HG03066 (cell line): ENCODE data around the gene MSS51.
A peak's percentile ranks its signal among the peaks of the same experiment; 100 is the strongest.
"Not testable (repeated sequence)": the region's sequence is repeated elsewhere in the genome, so short reads cannot be mapped to it uniquely, and the experiment has no call there.

Experiments used
- ATAC-seq: cut with Tn5 transposase; IDR thresholded peaks from one replicate; pipeline ENCODE4 v1.9.1; 2021; ENCODE audit warnings: low read depth; ENCODE audit not compliant: unreplicated experiment

Gene MSS51

DNA sequence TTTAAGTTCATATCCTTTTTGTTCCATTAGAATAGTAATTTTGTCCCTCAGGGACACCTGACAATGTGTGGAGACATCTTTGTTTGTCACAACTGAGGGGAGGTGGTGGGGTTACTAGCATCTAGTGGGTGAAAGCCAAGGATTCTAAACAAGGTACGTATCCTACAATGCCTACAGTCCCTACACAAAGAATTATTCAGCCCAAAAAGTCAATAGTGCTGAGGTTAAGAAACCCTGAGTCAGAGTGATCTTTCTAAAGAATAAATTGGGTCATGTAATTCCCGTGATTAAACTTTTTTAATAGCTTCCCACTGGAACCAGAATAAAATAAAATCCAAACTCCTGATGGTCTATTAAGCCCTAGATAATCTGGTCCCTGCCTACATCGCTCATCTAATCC lies 16.8 kb downstream of the MSS51 start:
- no peak for ATAC-seq

DNA sequence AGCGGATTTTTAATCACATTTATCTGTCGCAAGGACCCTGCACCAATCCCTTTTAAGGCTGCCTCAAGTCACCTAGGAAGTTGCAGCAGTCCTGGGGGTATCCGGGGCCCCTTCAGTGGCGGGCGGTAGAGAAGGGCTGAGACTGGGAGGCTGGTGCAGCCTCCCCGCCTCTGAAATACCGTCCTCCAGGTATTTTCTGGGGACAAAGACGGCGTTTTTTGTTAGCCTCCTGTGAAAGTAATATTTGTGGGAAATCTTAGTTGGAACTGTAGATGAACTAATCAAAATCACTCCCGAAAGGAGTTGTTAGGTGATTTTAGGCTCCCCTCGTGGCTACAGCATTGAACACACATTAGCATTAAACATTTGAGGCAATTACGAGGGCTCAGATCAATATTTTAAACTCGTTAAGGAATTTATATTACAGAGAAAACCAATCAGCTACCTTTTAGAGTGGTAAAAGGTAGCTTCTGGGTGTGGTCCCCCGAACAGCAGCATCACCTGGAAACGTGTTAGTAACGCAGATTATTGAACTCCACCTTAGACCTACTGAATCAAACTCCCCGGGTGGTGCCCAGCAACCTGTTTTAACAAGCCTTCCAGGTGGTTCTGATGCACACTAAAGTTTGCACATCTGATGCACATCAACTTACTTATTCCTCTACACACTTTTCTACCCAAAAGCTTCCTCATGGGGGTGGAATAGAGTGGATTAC lies 19.0 kb downstream of the MSS51 start:
- ATAC-seq = peak; percentile 23

DNA sequence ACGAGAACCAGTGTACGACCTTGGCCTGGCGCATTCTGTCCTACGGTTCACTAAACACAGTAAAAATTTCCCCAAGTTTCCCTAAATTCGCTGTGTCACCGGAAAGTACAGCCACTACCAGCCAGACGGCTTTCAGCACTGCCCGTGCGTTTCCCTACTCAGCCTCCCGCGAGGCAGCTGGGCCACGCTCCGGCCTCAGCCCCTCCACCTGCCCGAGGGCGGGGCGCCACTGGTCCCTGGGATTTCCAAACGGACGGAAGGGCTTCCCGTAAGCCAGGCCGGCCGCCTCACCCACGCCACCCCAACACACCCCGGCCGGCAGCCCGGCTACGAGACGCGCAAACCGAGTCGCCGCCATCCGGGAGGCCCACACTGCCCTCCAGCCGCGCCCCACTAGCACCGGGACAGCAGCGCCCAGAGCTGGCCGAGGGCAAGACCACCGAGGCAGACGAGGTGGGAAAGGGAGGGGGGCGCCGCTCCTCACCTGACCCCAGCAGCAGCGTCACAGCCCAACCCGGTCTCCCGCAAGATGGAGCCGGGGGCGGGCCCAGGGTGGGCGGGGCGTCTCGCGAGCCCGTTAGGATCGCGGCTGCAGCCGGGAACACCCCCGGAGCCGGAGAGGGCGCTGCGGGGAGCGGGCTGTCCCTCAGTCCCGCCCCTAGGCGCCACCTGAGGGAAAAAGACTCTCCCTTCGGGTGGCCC lies 19.7 kb downstream of the MSS51 start, which contains the start of gene ANXA7:
Gene ANXA7 (minus strand): TSS at position 531 of the 702 bp plus-strand sequence. CDS start 13,202 bp downstream, outside the sequence.
- peak; percentile 90 for ATAC-seq

DNA sequence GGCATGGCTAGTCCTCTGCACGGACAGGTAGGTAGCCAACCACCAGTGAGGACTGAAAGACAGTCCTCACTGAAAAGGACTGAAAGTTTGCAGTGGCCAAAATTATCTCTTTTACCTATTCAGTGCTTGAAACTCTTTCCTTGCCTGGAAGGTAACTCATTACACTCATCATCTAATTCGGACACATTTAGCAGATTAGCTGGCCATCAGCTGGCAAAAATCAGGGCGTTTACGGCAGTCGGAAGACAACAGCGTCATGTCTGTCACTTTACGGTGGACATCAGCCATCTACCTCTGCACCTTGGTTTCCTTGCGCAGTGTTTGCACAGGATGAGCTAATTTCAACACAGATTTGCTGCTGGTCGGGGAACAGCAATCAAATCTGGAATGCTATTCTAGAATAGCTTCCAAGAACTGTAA lies 20.2 kb downstream of the MSS51 start:
- ATAC-seq = peak; percentile 33

DNA sequence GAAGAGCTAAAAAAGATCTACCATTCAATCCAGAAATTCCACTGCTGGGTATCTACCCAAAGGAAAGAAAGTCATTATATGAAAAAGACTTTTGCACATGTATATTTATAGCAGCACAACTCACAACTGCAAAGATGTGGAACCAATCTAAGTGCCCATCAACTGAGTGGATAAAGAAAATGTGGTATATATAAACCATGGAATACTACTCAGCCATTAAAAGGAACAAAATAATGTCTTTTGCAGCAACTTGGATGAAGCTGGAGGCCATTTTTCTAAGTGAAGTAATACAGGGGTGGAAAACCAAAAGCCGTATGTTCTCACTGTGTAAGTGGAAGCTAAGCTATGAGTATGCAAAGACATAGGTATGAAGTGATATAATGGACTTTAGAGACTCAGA lies 22.5 kb downstream of the MSS51 start:
- ATAC-seq = no peak

DNA sequence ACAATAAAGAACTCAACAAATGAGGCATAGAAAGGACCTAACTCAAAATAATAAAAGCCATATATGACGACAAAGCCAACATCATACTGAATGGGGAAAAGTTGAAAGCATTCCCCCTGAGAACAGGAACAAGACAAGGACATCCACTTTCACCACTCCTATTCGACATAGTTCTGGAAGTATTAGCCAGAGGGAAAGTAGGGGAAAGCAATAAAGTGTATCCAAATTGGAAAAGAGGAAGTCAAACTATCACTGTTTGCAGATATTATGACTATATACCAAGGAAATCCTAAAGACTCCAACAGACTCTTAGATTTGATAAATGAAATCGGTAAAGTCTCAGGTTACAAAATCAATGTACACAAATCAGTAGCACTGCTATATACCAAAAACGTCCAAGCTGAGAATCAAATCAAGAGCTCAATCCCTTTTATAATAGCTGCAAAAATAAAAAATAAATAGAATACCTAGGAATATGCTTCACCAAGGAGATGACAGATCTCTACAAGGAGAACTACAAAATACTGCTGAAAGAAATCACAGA lies 24.3 kb downstream of the MSS51 start:
- no peak for ATAC-seq

DNA sequence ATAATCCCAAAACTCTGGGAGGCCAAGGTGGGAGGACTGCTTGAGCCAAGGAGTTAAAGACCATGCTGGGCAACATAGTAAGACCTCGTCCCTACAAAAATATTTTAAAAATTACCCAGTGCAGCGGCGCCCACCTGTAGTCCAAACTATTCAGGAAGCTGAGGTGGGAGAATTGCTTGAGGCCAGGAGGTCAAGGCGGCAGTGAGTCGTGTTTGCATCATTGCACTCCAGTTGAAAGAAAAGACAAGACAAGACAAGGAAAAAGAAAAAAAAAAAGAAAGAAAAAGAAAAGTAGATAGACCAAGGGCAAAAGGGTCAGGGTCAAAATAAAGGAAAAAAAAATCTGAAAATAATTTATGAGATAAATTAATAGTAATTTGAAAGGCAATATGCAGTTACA lies 25.3 kb downstream of the MSS51 start:
- ATAC-seq = no peak

DNA sequence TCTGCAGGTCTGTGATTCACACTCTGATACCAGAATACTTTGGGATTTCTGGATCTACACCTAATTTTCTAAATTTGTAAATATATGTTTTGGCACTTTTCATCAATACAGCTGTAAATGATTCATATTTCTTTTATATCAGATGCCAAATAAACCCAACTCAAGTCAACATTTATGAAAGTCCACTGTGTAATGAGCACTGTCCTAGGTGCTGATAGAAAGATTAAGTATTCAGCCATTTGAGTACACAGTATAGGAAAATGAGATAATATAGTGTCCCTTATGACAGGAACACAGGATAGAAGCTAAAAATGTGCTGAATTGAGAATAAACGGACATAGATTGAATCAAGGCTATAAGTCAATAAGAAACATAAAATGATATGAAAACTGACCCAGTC lies 25.9 kb downstream of the MSS51 start:
- ATAC-seq = no peak

DNA sequence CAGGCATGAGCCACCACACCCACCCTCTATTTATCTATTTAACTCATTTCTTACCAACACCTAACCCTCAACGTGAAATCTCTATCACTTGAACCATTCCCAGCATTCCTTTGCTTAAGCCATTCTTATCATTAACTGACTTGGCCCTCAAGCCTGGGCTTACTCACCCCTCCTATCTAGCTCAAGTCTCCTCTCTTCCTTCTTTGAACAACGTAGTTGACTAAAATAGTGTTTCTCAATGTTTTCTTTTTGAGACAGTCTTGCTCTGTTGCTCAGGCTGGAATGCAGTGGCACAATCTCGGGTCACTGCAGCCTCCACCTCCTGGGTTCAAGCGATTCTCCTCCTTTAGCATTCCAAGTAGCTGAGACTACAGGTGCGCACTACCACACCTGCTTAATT lies 26.5 kb downstream of the MSS51 start:
- no peak for ATAC-seq

DNA sequence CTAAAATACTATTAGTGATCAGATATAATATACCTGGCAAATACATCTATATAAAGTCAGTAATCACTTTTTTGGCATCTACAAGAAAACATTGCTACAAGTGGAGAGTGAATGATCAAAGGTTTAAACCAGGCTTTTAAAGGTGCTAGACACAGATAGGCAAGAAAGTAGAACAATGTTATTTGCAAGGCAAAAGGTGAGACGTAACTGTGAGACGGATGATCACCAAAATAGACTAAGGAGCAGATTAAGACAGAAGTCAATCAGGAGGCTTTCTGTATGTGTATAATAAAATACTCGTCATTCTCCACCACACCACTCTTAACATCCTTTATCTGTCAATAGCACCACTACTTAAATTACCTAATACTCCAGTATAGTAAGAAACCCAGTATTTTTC lies 27.8 kb downstream of the MSS51 start:
- no peak for ATAC-seq

DNA sequence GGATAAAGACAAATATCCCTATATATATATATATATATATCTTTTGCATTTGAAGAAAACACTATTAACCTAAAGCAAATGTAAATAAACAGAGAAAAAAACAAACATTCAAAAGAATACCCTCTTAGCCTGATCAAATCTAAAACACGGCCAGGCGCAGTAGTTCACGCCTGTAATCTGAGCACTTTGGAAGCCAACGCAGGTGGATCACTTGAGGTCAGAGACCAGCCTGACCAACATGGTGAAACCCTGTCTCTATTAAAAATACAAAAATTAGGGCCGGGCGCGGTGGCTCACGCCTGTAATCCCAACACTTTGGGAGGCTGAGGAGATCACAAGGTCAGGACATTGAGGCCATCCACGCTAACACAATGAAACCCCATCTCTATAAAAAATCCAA lies 28.7 kb downstream of the MSS51 start:
- ATAC-seq = no peak

DNA sequence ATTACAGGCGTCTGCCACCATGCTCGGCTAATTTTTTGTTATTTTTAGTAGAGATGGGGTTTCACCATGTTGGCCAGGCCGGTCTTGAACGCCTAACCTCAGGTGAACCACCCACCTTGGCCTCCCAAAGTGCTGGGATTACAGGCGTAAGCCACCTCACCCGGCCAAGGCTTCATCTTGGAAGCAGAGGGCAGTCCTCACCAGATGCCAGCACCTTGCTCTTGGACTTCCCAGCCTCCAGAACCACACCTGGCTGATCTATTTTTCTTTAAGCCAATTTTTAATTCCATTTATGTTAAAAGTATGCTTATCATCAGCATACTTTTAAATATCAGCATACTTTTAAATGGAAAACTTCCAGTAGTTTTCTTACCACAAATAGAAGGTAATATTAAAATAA lies 31.7 kb downstream of the MSS51 start:
- no peak for ATAC-seq

DNA sequence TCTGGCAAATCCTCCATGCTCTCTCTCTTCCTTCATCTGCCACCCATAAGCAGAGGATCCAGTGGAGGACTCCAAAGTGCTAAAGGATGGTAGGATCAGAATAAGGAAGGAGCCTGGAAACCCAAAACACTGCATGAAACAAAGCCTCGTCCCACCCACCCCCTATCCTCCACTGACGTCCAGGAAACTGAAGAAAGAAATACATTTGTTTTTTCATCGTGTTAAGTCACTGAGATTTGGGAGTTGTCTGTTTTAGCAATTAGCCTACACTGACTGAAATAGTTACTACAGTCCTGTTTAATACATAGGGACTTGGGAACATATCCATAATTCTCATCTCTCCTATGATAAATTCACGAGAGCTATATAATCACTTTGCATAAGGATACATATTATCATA lies 34.3 kb downstream of the MSS51 start:
- ATAC-seq = no peak

DNA sequence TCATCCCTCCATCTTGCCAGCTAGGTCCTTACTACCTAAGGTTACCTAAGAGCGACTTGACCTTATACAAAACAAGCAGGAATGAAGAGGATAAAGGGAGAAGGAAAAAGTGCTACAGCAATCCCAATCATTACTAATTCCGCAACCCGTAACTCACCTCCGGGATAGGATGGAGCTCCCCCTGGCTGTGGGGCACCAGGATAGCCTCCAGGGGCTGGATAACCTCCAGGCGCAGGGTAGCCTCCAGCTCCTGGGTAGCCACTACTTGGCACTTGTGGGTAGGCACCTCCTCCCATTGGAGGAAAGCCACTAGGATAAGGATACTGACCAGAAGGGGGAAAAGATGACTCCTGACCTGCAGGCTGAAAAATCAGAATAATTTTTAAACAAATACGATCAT lies 35.3 kb downstream of the MSS51 start:
- no peak for ATAC-seq

DNA sequence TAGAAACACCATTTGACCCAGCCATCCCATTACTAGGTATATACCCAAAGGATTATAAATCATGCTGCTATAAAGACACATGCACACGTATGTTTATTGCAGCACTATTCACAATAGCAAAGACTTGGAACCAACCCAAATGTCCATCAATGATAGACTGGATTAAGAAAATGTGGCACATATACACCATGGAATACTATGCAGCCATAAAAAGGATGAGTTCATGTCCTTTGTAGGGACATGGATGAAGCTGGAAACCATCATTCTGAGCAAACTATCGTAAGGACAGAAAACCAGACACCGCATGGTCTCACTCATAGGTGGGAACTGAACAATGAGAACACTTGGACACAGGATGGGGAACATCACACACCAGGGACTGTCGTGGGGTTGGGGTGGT lies 39.0 kb downstream of the MSS51 start:
- ATAC-seq = not testable (repeated sequence)

DNA sequence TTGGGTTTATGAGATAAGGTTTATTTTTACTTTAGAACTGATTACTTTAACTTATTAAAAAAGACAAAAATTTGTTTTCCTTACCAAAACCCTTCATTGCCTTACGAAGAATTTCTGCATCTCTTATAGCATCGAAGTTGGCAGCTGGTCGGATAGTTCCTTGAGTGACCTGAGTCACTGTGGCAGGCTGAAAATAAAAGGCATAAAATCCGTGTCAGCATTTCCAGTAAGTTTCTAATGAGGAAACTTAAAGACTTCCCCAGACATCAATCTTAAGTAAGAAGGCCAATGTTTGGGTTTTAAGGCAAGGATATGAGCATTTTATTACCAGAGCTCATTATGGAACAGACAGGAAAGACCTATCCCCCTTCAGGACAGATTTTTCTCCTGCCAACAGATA lies 45.1 kb downstream of the MSS51 start:
- ATAC-seq = no peak

DNA sequence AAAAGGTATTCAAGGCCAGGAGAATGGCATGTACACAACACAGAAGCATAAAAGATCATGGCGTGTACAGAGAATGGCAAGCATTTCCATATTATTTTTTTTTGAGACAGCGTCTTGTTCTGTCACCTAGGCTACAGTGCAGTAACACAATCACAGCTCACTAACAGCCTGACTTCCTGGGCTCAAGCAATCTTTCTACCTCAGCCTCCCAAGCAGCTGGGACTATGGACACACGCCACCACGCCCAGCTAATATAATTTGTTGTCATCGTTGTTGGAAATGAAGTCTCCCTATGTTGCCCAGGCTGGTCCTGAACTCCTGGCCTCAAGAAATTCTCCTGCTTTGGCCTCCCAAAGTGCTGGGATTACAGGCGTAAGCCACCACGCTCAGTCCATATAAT lies 46.8 kb downstream of the MSS51 start:
- no peak for ATAC-seq

DNA sequence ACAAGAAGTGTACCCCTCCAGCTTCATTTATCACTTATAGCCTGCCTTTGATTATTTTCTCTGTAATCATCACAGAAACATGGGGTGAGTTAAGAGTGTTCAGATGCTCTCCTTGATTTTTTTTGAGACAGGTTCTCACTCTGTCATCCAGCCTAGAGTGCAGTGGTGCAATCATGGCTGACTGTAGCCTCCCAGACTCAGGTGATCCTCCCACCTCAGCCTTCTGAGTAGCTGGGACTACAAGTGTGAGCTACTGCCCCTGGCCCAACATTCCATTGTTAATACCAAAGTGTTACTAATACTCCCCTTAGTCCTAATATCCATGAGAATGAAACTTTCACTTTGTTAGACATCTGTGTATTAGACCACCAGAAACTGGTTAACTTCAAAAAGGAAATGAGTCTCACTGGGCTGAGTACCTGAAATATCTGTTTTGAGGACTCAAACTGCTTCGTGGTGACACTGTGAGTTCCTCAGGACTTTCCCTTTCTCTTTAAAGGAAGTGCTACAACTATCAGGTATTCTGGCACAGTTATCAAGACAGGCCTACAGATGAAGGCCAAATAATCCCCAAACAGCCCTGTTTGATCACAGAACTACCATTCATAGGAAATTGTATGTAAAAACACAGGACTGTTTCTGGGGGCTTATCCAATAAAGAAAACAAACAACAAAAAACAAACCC lies 54.2 kb downstream of the MSS51 start:
- ATAC-seq = no peak

DNA sequence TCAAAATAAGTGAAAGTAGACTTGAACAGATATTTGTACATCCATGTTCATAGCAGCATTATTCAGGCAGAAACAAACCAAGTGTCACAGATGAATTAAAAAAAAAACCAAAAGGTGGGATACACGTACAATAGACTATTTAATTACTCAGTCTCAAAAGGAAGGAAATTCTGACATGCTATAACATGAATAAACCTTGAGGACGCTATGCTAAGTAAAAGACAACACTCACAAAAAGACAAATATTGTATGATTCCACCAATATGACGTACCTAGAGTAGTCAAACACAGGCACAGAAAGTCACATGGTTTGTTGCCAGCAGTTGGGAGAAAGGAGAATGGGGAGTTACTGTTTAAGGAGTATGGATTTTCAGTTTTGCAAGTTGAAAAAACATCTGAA lies 56.7 kb downstream of the MSS51 start:
- ATAC-seq = no peak
